Loucy (cell line): Measurements from ENCODE around the gene COL12A1.

Experiments used
- H2AFZ ChIP-seq: fragments of 200-600 bp; sonication (generic); 2 replicates; pipeline ENCODE4 v1.6.0; 2016; ENCODE audit warnings: antibody characterized with exemption, mild to moderate bottlenecking, low read length, moderate library complexity
- H3F3A ChIP-seq: fragments of 200-600 bp; 2 replicates; pipeline ENCODE4 v1.6.0; 2016; ENCODE audit warnings: antibody characterized with exemption, low read depth, mild to moderate bottlenecking
- H3K27me3 ChIP-seq: fragments of 200-600 bp; sonication (generic); 2 replicates; pipeline ENCODE4 v1.6.1; 2014; ENCODE audit warnings: low read length, mild to moderate bottlenecking; ENCODE audit not compliant: insufficient read depth, poor library complexity, severe bottlenecking
- H3K36me3 ChIP-seq: fragments of 200-600 bp; sonication (generic); 2 replicates; pipeline ENCODE4 v1.6.1; 2016; ENCODE audit warnings: low read length; ENCODE audit not compliant: insufficient read depth
- H3K4me1 ChIP-seq: fragments of 200-600 bp; sonication (generic); 2 replicates; pipeline ENCODE4 v1.5.1; 2014; ENCODE audit warnings: low read length, mild to moderate bottlenecking; ENCODE audit not compliant: insufficient read depth, poor library complexity, severe bottlenecking
- H3K4me2 ChIP-seq: fragments of 200-600 bp; sonication (generic); 2 replicates; pipeline ENCODE4 v1.6.0; 2014; ENCODE audit warnings: antibody characterized with exemption, low read length, low read depth, mild to moderate bottlenecking; ENCODE audit not compliant: poor library complexity, severe bottlenecking
- H3K4me3 ChIP-seq: fragments of 200-600 bp; sonication (generic); 2 replicates; pipeline ENCODE4 v1.5.1; 2014; ENCODE audit warnings: low read length, mild to moderate bottlenecking, mixed read lengths; ENCODE audit not compliant: poor library complexity, severe bottlenecking
- H3K79me2 ChIP-seq: fragments of 200-600 bp; sonication (generic); 2 replicates; pipeline ENCODE4 v1.6.1; 2014; ENCODE audit warnings: low read length; ENCODE audit not compliant: insufficient read depth
- H3K9ac ChIP-seq: fragments of 200-600 bp; sonication (generic); 2 replicates; pipeline ENCODE4 v1.6.0; 2014; ENCODE audit warnings: mild to moderate bottlenecking, low read depth, low read length, moderate library complexity; ENCODE audit not compliant: poor library complexity, severe bottlenecking
- H3K9me2 ChIP-seq: fragments of 200-600 bp; sonication (generic); replicated peaks from 2 replicates; pipeline ENCODE4 v1.6.1; 2016; ENCODE audit warnings: low read depth, low read length, mixed read lengths
- H3K9me3 ChIP-seq: fragments of 200-600 bp; sonication (generic); 2 replicates; pipeline ENCODE4 v1.6.1; 2014; ENCODE audit warnings: mild to moderate bottlenecking, antibody characterized with exemption, low read length, low read depth; ENCODE audit not compliant: insufficient read depth
- H4K20me1 ChIP-seq: fragments of 200-600 bp; sonication (generic); 2 replicates; pipeline ENCODE4 v1.6.0; 2014; ENCODE audit warnings: antibody characterized with exemption, low read length, mild to moderate bottlenecking; ENCODE audit not compliant: insufficient read depth, poor library complexity, severe bottlenecking
- EZH2phosphoT487 ChIP-seq: fragments of 200-600 bp; IDR thresholded peaks from 2 replicates; pipeline ENCODE4 v1.6.1; 2018; ENCODE audit warnings: antibody characterized with exemption, mild to moderate bottlenecking, moderate library complexity, borderline replicate concordance
- TF ChIP-seq, protein P1 (sequence below): fragments of 200-600 bp; sonication (generic); conservative IDR thresholded peaks from 2 replicates; pipeline ENCODE4 v1.5.1; 2014; ENCODE audit warnings: mild to moderate bottlenecking, antibody characterized with exemption, low read length

COL12A1 gene

DNA sequence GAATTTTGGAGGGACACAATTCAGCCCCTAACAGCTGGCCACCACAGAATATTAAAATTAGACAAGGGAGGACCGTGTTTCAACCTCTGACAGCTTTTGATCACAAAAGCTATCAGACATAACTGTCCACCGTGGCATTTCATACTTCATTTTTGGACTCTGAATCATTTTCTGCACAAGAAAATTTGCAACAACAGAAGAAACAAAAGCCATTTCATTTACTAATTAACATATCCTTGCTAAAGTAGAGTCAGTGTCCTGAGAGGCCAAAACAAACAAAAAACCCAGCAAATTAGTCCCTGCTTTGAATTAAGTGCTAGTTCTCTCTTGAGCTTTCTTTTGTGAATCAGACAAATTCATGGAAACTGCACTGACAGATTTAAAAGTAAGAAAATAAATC, 17.6 kb upstream of the COL12A1 start:
- Histone ChIP-seq H3K36me3 (no peaks in the 10 kb centered on the region), H3K9me3 (no peaks in the 10 kb centered on the region), H3K79me2 (no peaks in the 10 kb centered on the region), H3K9me2 (no peaks in the 10 kb centered on the region), H3K27me3 (no peaks in the 10 kb centered on the region), H2AFZ (no peak overlapping the region), H3K9ac (no peak overlapping the region), H3K4me1 (no peaks in the 10 kb centered on the region), H3K4me3 (no peak overlapping the region), H3F3A (no peaks in the 10 kb centered on the region), H3K4me2 (no peak overlapping the region), H4K20me1 (no peaks in the 10 kb centered on the region)
- TF ChIP-seq, protein P1, sequence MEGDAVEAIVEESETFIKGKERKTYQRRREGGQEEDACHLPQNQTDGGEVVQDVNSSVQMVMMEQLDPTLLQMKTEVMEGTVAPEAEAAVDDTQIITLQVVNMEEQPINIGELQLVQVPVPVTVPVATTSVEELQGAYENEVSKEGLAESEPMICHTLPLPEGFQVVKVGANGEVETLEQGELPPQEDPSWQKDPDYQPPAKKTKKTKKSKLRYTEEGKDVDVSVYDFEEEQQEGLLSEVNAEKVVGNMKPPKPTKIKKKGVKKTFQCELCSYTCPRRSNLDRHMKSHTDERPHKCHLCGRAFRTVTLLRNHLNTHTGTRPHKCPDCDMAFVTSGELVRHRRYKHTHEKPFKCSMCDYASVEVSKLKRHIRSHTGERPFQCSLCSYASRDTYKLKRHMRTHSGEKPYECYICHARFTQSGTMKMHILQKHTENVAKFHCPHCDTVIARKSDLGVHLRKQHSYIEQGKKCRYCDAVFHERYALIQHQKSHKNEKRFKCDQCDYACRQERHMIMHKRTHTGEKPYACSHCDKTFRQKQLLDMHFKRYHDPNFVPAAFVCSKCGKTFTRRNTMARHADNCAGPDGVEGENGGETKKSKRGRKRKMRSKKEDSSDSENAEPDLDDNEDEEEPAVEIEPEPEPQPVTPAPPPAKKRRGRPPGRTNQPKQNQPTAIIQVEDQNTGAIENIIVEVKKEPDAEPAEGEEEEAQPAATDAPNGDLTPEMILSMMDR, result no peak
- TF ChIP-seq EZH2phosphoT487, result no peak

- Histone ChIP-seq H3K9ac (no peak overlapping the region), H3K4me1 (no peaks in the 10 kb centered on the region), H2AFZ (no peak overlapping the region), H3K4me3 (no peak overlapping the region), H3K36me3 (no peaks in the 10 kb centered on the region), H3K9me3 (no peaks in the 10 kb centered on the region), H3K27me3 (no peaks in the 10 kb centered on the region), H4K20me1 (no peaks in the 10 kb centered on the region), H3F3A (no peaks in the 10 kb centered on the region), H3K79me2 (no peaks in the 10 kb centered on the region), H3K4me2 (no peak overlapping the region), H3K9me2 (no peaks in the 10 kb centered on the region)
- no peak for TF ChIP-seq EZH2phosphoT487
- TF ChIP-seq, protein P1, result no peak
Measured at GRCh38 chr6:75222261-75222660, 16.4 kb upstream of the COL12A1 start.

DNA sequence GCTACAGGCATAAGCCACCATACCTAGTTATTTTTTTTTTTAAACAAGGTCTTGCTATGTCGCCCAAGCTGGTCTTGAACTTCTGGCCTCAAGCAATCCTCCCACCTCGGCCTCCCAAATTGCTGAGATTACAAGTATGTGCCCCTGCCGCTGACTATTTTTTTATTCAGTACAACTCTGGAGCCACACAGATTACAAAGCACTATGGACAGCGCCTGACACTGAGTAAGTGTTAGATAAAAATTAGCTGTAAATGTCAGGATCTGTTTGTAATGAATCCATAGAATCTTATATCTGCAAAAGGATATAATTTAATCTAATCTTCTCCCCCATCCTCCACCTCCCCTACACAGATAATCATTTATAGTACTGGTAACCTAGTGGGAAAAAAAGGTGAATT, 15.3 kb upstream of the COL12A1 start:
- Histone ChIP-seq H3K36me3 (no peaks in the 10 kb centered on the region), H4K20me1 (no peaks in the 10 kb centered on the region), H3K79me2 (no peaks in the 10 kb centered on the region), H3K4me3 (no peak overlapping the region), H3K4me1 (no peaks in the 10 kb centered on the region), H3K9ac (no peak overlapping the region), H3F3A (no peaks in the 10 kb centered on the region), H3K4me2 (no peak overlapping the region), H3K27me3 (no peaks in the 10 kb centered on the region), H2AFZ (no peak overlapping the region), H3K9me2 (no peaks in the 10 kb centered on the region), H3K9me3 (no peaks in the 10 kb centered on the region)
- TF ChIP-seq EZH2phosphoT487, result no peak
- TF ChIP-seq, protein P1, result no peak
